SH-SY5Y (cell line): ENCODE results near the gene ABI2.

ENCODE experiments used
- GATA2 ChIP-seq: IDR thresholded peaks from 2 replicates; pipeline ENCODE4 v1.6.1; 2011; ENCODE audit warnings: mild to moderate bottlenecking, low read depth, low read length
- GATA3 ChIP-seq: IDR thresholded peaks from 2 replicates; pipeline ENCODE4 v1.6.1; 2011; ENCODE audit warnings: low read depth, mild to moderate bottlenecking, low read length, moderate library complexity

DNA sequence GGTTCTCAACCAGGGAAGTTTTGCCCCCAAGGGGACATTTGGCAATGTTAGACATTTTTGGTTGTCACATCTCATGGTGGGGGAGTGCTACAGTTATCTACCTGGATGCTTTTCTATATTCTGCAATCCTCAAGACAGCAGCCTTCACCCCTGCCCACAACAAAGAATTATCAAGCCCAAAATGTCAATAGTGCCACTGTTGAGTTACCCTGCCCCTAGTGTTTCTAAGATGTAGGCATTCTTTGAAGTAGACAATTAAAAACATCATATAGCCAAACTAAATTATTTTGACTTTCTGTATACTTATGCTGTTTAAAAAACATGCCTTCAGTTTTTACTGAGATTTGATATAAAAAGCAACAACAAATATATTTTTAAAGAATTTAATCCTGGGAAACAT lies 48.0 kb downstream of the ABI2 start:
- no peak for TF ChIP-seq GATA2
- no peak for TF ChIP-seq GATA3
